CD14-positive monocyte (primary cell): Measurements from ENCODE around the gene VWA3A. TPM values are rescaled to one million over a fixed set of nuclear protein-coding genes. Genes with fewer than 3 reads are reported as not detected.
"Not testable (repeated sequence)": the region's sequence is repeated elsewhere in the genome, so short reads cannot be mapped to it uniquely, and the experiment has no call there.

Experiments
- DNase-seq, 3 donors: peaks; one replicate each; pipeline ENCODE4 v3.0.0-alpha.2; 2011 to 2022
- H2AFZ ChIP-seq: 2 replicates; pipeline ENCODE4 v1.6.0; 2012; ENCODE audit warnings: mild to moderate bottlenecking, low read depth, low read length, inconsistent platforms; ENCODE audit not compliant: insufficient read depth, poor library complexity, severe bottlenecking
- H3K27ac ChIP-seq, 2 donors: 1 replicate in 1 of 2; 2 replicates in 1 of 2; pipeline ENCODE4 v1.5.1; 2012 to 2013; ENCODE audit warnings: low read length in 2 of 2, control low read depth in 1 of 2, inconsistent platforms in 1 of 2, low read depth in 1 of 2, mild to moderate bottlenecking in 1 of 2
- H3K27me3 ChIP-seq, 2 donors: one replicate each; pipeline versions ENCODE4 v1.6.0 to v1.6.1; 2011 to 2013; ENCODE audit warnings: low read length in 2 of 2; ENCODE audit not compliant: control insufficient read depth in 2 of 2, insufficient read depth in 2 of 2
- H3K36me3 ChIP-seq, 2 donors: replicated peaks in 1 of 2; 1 replicate in 1 of 2; 2 replicates in 1 of 2; pipeline versions ENCODE4 v1.5.1 to v1.6.1; 2012 to 2013; ENCODE audit warnings: low read length in 2 of 2, control low read depth in 1 of 2, inconsistent platforms in 1 of 2, mild to moderate bottlenecking in 1 of 2; ENCODE audit not compliant: insufficient read depth in 2 of 2, control insufficient read depth in 1 of 2
- H3K4me1 ChIP-seq, 2 donors: 1 replicate in 1 of 2; 2 replicates in 1 of 2; pipeline versions ENCODE4 v1.5.1 to v1.6.1; 2012 to 2013; ENCODE audit warnings: low read length in 2 of 2, control low read depth in 1 of 2, inconsistent platforms in 1 of 2, mild to moderate bottlenecking in 1 of 2, moderate library complexity in 1 of 2; ENCODE audit not compliant: insufficient read depth in 2 of 2, control insufficient read depth in 1 of 2
- H3K4me2 ChIP-seq: replicated peaks from 2 replicates; pipeline ENCODE3; 2012; ENCODE audit warnings: low read length, moderate library complexity, mild to moderate bottlenecking; ENCODE audit not compliant: poor library complexity, severe bottlenecking; ENCODE audit errors: extremely low read depth
- H3K4me3 ChIP-seq, 3 experiments: fragments of 200-600 bp in 1 of 3; sonication (generic) in 1 of 3; replicated peaks in 1 of 3; 1 replicate in 2 of 3; 2 replicates in 1 of 3; pipeline ENCODE4 v1.5.1; 2011 to 2013; ENCODE audit warnings: low read length in 3 of 3, mild to moderate bottlenecking in 3 of 3, control low read depth in 2 of 3, low read depth in 2 of 3, inconsistent platforms in 1 of 3, moderate library complexity in 1 of 3
- H3K79me2 ChIP-seq: 2 replicates; pipeline ENCODE4 v1.6.0; 2012; ENCODE audit warnings: mild to moderate bottlenecking, control low read depth, inconsistent platforms, low read length, moderate library complexity; ENCODE audit not compliant: insufficient read depth
- H3K9ac ChIP-seq: 2 replicates; pipeline ENCODE4 v1.6.0; 2017; ENCODE audit warnings: low read length, mild to moderate bottlenecking; ENCODE audit not compliant: insufficient read depth, poor library complexity, severe bottlenecking
- H3K9me3 ChIP-seq, 2 donors: replicated peaks in 1 of 2; 1 replicate in 1 of 2; 2 replicates in 1 of 2; pipeline versions ENCODE4 v1.5.1 to v1.6.1; 2012 to 2013; ENCODE audit warnings: low read length in 2 of 2, control low read depth in 1 of 2; ENCODE audit not compliant: control insufficient read depth in 1 of 2, insufficient read depth in 1 of 2
- H4K20me1 ChIP-seq: 2 replicates; pipeline ENCODE4 v1.6.0; 2012; ENCODE audit warnings: mild to moderate bottlenecking, low read length, control low read depth, moderate library complexity; ENCODE audit not compliant: insufficient read depth
- H3K27ac Mint-ChIP-seq, 7 donors: one replicate each; pipeline ENCODE4 v1.8.0; 2020; ENCODE audit warnings: mild to moderate bottlenecking in 7 of 7, mixed read lengths in 7 of 7, moderate library complexity in 6 of 7, inconsistent platforms in 2 of 7
- H3K27me3 Mint-ChIP-seq, 3 donors: one replicate each; pipeline ENCODE4 v1.8.0; 2021 to 2022; ENCODE audit warnings: low read depth in 3 of 3, mild to moderate bottlenecking in 3 of 3, mixed read lengths in 3 of 3, moderate library complexity in 3 of 3, inconsistent platforms in 1 of 3
- H3K36me3 Mint-ChIP-seq, 2 donors: one replicate each; pipeline ENCODE4 v1.8.0; 2020; ENCODE audit warnings: mixed read lengths in 2 of 2, inconsistent platforms in 1 of 2, mild to moderate bottlenecking in 1 of 2
- H3K4me1 Mint-ChIP-seq: one replicate; pipeline ENCODE4 v1.8.0; 2020; ENCODE audit warnings: mild to moderate bottlenecking, mixed read lengths
- H3K4me3 Mint-ChIP-seq, 2 donors: one replicate each; pipeline ENCODE4 v1.8.0; 2020; ENCODE audit warnings: mild to moderate bottlenecking in 2 of 2, mixed read lengths in 2 of 2, moderate library complexity in 1 of 2
- H3K9me3 Mint-ChIP-seq, 7 donors: one replicate each; pipeline ENCODE4 v1.8.0; 2020 to 2022; ENCODE audit warnings: mixed read lengths in 7 of 7, mild to moderate bottlenecking in 6 of 7, moderate library complexity in 6 of 7, inconsistent platforms in 2 of 7
- WGBS: methylation state at CpG from one replicate; pipeline ENCODE4 v1.1.5; 2013; ENCODE audit warnings: missing lambda C conversion rate; ENCODE audit not compliant: insufficient coverage; 5-methylcytosine and 5-hydroxymethylcytosine counted together
- intact Hi-C, 2 donors: fragments of 100-400 bp; cut with micrococcal nuclease; formaldehyde crosslinking; loops; one replicate each; pipeline versions ENCODE4 v1.15.0 to v1.15.1; 2023
- polyA plus RNA-seq, 3 donors: library from polyadenylated mRNA; depleted of rRNA in 1 of 3; unstranded in 2 of 3; stranded (reverse) in 1 of 3; fragments of 300-500 nt in 2 of 3; fragments of >200 nt in 1 of 3; fragmentation: Illumina TruSeq in 2 of 3; gene quantifications; 1 replicate in 2 of 3; 2 replicates in 1 of 3; pipeline ENCODE4 v1.2.3, GENCODE V29; 2012 to 2021
- TF ChIP-seq, protein P1 (sequence below): fragments of 200-600 bp; IDR thresholded peaks from one replicate; pipeline ENCODE4 v1.8.0; 2022; ENCODE audit warnings: antibody characterized with exemption, mild to moderate bottlenecking

The VWA3A gene
- polyA plus RNA-seq, 3 donors, result 0.09 TPM; not detected in 2

DNA sequence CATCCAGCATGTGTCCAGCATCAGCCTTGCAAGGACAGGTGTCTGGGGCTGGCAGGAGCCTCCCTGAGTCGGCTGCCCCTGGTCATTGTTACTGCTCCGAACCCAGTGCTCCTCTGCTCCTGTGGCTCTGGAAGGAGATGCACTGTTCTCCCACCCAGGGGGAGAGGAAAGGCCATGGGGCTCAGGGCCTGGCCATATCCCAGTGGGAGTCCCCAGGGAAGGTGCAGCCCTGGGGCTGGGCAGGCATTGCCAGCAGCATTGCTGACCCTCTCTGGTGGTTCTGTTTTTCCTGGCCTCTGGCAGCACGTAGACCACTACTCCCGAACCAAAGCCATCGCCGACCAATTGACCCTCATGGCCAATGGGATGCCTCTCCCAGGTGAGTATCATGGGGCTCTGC is 79.6 kb downstream of the VWA3A start:
- WGBS, result 98% methylated on average over 6 of the region's 6 CpGs
- Mint-ChIP-seq H3K4me3 (no peak overlapping the region), H3K27ac (no peak overlapping the region), H3K36me3 (no peaks in the 10 kb centered on the region), H3K4me1 (no peaks in the 10 kb centered on the region), H3K9me3 (peaks cover 0 to 7% (median 0%) of the 10 kb centered on the region in 7 donors), H3K27me3 (peaks cover 0 to 8% (median 6%) of the 10 kb centered on the region in 3 donors)
- no peak for DNase-seq
- Histone ChIP-seq H3K4me2 (no peak overlapping the region), H3K36me3 (no peaks in the 10 kb centered on the region), H3K4me1 (no peaks in the 10 kb centered on the region), H3K9ac (no peak overlapping the region), H4K20me1 (no peaks in the 10 kb centered on the region), H3K27ac (no peak overlapping the region), H3K79me2 (no peaks in the 10 kb centered on the region), H2AFZ (no peak overlapping the region), H3K27me3 (no peaks in the 10 kb centered on the region), H3K9me3 (peaks cover 0 to under 1% of the 10 kb centered on the region in 2 donors), H3K4me3 (no peak overlapping the region)
- intact Hi-C loops, result no loop called here
- TF ChIP-seq, protein P1, sequence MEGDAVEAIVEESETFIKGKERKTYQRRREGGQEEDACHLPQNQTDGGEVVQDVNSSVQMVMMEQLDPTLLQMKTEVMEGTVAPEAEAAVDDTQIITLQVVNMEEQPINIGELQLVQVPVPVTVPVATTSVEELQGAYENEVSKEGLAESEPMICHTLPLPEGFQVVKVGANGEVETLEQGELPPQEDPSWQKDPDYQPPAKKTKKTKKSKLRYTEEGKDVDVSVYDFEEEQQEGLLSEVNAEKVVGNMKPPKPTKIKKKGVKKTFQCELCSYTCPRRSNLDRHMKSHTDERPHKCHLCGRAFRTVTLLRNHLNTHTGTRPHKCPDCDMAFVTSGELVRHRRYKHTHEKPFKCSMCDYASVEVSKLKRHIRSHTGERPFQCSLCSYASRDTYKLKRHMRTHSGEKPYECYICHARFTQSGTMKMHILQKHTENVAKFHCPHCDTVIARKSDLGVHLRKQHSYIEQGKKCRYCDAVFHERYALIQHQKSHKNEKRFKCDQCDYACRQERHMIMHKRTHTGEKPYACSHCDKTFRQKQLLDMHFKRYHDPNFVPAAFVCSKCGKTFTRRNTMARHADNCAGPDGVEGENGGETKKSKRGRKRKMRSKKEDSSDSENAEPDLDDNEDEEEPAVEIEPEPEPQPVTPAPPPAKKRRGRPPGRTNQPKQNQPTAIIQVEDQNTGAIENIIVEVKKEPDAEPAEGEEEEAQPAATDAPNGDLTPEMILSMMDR, result no peak

DNA sequence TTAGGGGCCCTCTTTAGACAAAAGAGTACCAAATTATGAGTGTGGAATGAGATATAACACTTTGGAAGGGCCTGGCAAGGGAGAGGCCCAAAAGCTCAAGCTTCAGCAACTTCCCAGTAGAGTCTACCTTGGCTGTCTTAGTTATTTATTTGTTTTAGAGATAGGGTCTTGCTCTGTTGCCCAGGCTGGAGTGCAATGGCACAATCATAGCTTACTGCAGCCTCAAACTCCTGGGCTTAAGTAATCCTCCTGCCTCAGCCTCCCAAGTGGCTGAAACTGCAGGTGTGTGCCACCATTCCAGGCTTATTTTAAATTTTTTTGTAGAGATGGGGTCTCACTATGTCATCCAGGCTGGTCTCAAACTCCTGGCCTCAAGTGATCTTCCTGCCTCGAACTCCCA is 80.3 kb downstream of the VWA3A start:
- H3K79me2 ChIP-seq, H3K27ac Mint-ChIP-seq, H3K4me3 Mint-ChIP-seq, H4K20me1 ChIP-seq, H3K27ac ChIP-seq, H3K4me1 ChIP-seq, H3K9me3 ChIP-seq, H3K27me3 ChIP-seq, H3K4me2 ChIP-seq, H3K36me3 ChIP-seq, H3K9me3 Mint-ChIP-seq, H3K4me3 ChIP-seq, DNase-seq, H2AFZ ChIP-seq, H3K27me3 Mint-ChIP-seq, intact Hi-C loops, H3K4me1 Mint-ChIP-seq, H3K36me3 Mint-ChIP-seq, H3K9ac ChIP-seq: not testable (repeated sequence)
- no CpG with 5 or more reads among the region's 1 CpG for WGBS
